ENCODE data around the gene MRPS23. TPM values are rescaled to one million over a fixed set of nuclear protein-coding genes. Genes with fewer than 3 reads are reported as not detected.

The MRPS23 gene
- total and polyA plus RNA-seq, 12 donors: 9.9 to 132 (median 75.5) TPM

- DNase-seq (no peak), ATAC-seq (peak in 1 of 8 donors; percentile 45)
- Histone ChIP-seq H3K27me3 (no peaks in the 10 kb centered on the region), H3K4me1 (peaks cover 0 to 53% (median 15%) of the 10 kb centered on the region in 9 donors), H3K9me3 (no peaks in the 10 kb centered on the region), H3K27ac (peak overlapping the region in 5 of 10 donors; percentile 3 to 44 (median 21)), H3K4me3 (no peak overlapping the region), H3K36me3 (peaks cover 0 to 78% (median 16%) of the 10 kb centered on the region in 9 donors)
- 43 to 65% methylated on average over 1 of the region's 1 CpG for WGBS, 2 donors
- no peak for TF ChIP-seq CTCF (IDR thresholded peaks at IDR 0.05)
- intact Hi-C loops (cut with DNase I): no loop called here
These were observed 7.6 kb downstream of the MRPS23 start for GRCh38 chr17:57842280-57842679.

GRCh38 chr17:57839571-57839923 is 10.3 kb downstream of the MRPS23 start:
- peak; percentile 46 to 89 (median 80) for ATAC-seq

GRCh38 chr17:57838857-57839570 is 10.8 kb downstream of the MRPS23 start:
- peak in 2 of 8 donors; percentile 6 to 31 for ATAC-seq
- Histone ChIP-seq H3K9me3 (no peaks in the 10 kb centered on the region), H3K27me3 (no peaks in the 10 kb centered on the region), H3K27ac (peak overlapping the region; percentile 41 to 82 (median 70)), H3K36me3 (peaks cover 0 to 69% (median 16%) of the 10 kb centered on the region in 9 donors), H3K4me1 (peaks cover 0 to 65% (median 12%) of the 10 kb centered on the region in 9 donors), H3K4me3 (no peak overlapping the region)
- 41 to 53% methylated on average over 6 of the region's 6 CpGs for WGBS, 2 donors
- TF ChIP-seq CTCF (IDR thresholded peaks at IDR 0.05): no peak
- intact Hi-C loops (cut with DNase I): loop anchor here (10.0 kb wide), 9 partner anchors 94 to 714 kb away; partner anchors contain the start of genes CCDC182 (in 1 of the 10) and MSI2 (in 1 of the 10)
- DNase-seq: no peak

More at GRCh38 chr17:57839571-57839923, 10.3 kb downstream of the MRPS23 start:
- no peak for TF ChIP-seq CTCF (IDR thresholded peaks at IDR 0.05)
- Histone ChIP-seq H3K27ac (peak overlapping the region; percentile 51 to 82 (median 70)), H3K27me3 (no peaks in the 10 kb centered on the region), H3K36me3 (peaks cover 0 to 71% (median 16%) of the 10 kb centered on the region in 9 donors), H3K4me1 (peaks cover 0 to 62% (median 11%) of the 10 kb centered on the region in 9 donors), H3K9me3 (no peaks in the 10 kb centered on the region), H3K4me3 (no peak overlapping the region)
- no peak for DNase-seq
- intact Hi-C loops (cut with DNase I): loop anchor here (10.0 kb wide), 9 partner anchors 95 to 715 kb away; partner anchors contain the start of genes CCDC182 (in 1 of the 10) and MSI2 (in 1 of the 10)
- 46 to 76% methylated on average over 6 of the region's 6 CpGs for WGBS, 2 donors

- ATAC-seq: no peak
- Histone ChIP-seq H3K9me3 (no peaks in the 10 kb centered on the region), H3K36me3 (peaks cover 0 to 65% (median 16%) of the 10 kb centered on the region in 9 donors), H3K27me3 (no peaks in the 10 kb centered on the region), H3K4me1 (peaks cover 0 to 71% (median 18%) of the 10 kb centered on the region in 9 donors), H3K27ac (peak overlapping the region in 9 of 10 donors; percentile 51 to 82 (median 72)), H3K4me3 (no peak overlapping the region)
- DNase-seq: no peak
- intact Hi-C loops (cut with DNase I): loop anchor here (10.0 kb wide), 9 partner anchors 94 to 714 kb away; partner anchors contain the start of genes CCDC182 (in 1 of the 10) and MSI2 (in 1 of the 10)
- WGBS, 2 donors: 61 to 69% methylated on average over 4 of the region's 4 CpGs
- no peak for TF ChIP-seq CTCF (IDR thresholded peaks at IDR 0.05)
These were observed 11.4 kb downstream of the MRPS23 start for GRCh38 chr17:57838453-57838852.

All from heart right ventricle (tissue), 16 donors.